Measurements from ENCODE around the gene ANKRD33B. TPM values are rescaled to one million over a fixed set of nuclear protein-coding genes. Genes with fewer than 3 reads are reported as not detected.
A peak's percentile ranks its signal among the peaks of the same experiment; 100 is the strongest.

Gene ANKRD33B
- total and polyA plus RNA-seq, 9 of the 15 experiments (the other 6 are each of a cell fraction or from before 2014, with no cell fraction given): 0.10 to 1.7 (median 0.40) TPM

GRCh38 chr5:10577371-10578292, 13.8 kb downstream of the ANKRD33B start (continued):
- TF ChIP-seq GTF3C2 (IDR thresholded peaks at IDR 0.05; ENCODE audit: borderline replicate concordance, extremely low read depth, insufficient read length) (no peak), CUX1 (CRISPR knock-in tag; IDR thresholded peaks at IDR 0.05) (no peak), CEBPZ (IDR thresholded peaks at IDR 0.05; ENCODE audit: borderline replicate concordance, low read depth, low read length) (no peak), CBFA2T3 (IDR thresholded peaks at IDR 0.05) (peak; percentile 84), ETV6 (IDR thresholded peaks at IDR 0.05; ENCODE audit: borderline replicate concordance in 1 of 2, low read depth in 2 of 2, low read length in 1 of 2) (no peak), ETV6 (CRISPR knock-in tag; IDR thresholded peaks at IDR 0.05; ENCODE audit: borderline replicate concordance) (no peak), ZBTB33 (CRISPR knock-in tag; IDR thresholded peaks at IDR 0.05) (peak; percentile 48; the same call in 1 of the 2 replicates)

Data from K562 (cell line).